Stimulated activated CD4-positive, alpha-beta T cell treated with anti-CD3 and anti-CD28 coated beads, Interleukin-4, amount 100 ng/mL, for 1 hour (primary cell): ENCODE measurements around the gene BAIAP2L2.

Source experiments
- DNase-seq: peaks from one replicate; pipeline ENCODE4 v3.0.0-alpha.2; 2020

Gene BAIAP2L2

DNA sequence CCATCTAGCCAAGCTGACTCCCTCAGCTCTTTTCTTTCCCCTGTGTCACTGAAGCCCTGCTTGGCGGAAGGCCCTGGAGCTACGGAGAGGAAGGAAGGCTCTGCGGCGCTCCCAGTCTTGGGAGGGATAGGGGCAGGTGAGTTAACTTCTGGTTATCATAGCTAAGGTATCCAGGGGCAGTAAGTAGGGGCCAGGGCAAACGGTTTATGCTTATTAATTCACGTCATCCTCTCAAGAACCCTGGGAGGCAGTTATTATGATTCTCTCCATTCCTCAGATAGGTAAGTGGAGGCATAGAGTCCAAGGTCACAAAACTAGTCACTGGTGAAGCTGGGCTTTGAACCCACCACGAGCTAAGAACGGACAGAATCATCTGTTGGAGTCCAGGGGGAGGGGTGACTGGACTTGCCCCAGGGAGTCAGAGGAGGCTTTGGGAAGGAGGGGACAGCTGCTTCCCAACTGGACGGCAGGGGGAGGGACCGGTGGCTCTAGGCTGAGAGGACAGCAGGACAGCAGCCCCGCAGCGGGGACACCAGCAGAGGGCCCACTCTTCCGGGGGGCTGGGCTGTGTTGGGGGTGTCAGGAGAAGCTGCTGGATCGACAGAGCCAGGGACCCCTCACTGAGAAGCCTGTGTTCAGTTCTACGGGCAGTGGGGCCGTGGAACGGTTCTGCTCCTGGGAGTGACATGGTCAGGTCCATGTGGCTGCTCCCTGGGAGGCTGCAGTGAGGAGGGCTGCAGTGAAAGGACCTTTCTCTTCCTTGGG is 3.5 kb downstream of the BAIAP2L2 start:
- no peak for DNase-seq

DNA sequence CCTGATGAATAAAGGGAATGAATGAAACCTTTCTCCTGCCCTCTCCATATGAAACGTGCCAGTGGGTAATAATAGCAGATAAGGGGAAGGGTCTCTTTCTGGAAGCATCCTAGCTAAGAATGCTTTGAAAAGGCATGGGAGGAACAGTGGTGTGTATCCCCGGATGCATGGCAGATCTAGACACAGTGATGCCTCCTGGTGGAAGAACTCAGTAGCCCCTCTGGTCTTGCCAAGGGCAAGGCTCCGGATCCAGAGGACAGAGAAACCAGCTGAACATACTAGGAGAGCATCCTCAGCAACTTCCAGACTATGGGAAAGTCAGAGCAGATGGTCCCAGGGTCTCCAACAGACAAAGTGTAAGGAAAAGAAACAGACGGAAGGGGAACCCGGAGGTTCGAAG is 6.4 kb downstream of the BAIAP2L2 start:
- DNase-seq, result no peak

DNA sequence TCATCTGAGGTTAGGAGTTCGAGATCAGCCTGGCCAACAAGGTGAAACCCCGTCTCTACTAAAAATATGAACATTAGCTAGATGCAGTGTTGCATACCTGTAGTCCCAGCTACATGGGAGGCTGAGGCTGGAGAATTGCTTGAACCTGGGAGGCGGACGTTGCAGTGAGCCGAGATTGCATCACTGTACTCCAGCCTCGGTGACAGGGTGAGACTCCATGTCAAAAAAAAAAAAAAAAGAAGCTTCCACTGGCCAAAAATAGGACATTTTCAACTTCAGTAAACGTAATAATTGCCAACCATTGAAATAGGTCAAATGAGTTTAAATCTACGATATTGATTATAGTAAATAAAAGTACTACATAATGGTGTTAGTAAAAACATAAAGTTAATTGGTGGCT is 6.8 kb downstream of the BAIAP2L2 start:
- DNase-seq, result no peak

DNA sequence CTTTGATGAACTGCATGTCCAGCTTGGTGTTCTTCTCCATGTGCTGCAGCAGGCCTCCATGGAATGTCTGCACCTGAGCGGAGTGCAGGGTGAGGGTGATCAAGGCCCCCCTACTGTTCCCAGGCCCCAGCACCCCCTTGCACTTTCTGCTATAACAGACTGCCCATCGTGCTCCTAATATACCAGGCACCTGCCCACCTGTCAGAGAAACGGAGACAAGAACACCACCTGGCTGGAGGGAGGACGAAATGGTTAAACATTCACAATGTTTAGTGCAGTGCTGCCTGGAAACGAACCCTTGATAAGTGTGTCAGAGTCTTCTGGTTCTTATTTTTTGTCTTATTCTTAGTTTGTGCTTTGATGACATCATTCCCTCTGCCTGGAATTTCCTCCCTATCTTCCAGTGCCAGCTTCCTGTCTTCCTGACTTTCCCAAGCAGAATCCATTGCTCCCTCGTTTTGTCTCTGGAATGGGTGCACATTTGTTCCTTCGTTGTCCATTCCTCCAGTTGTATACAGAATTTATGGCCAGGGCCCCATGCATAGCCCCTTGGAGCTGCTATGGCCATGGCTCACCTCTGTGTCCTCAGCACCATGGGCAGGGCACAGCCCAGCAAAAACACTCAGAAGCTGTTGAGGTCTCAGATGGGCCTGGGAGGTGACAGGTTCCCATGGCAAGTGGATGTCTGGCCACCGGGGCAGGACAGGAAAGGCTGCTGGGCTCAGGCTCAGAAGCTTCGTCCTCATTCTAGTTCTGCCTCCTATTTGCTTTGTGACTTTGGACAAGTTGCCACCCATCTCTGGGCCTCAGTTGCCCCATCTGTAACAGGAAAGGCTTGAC is 11.9 kb downstream of the BAIAP2L2 start:
- DNase-seq, result no peak

GRCh38 chr22:38097557-38098409 is 12.7 kb downstream of the BAIAP2L2 start:
- no peak for DNase-seq

DNA sequence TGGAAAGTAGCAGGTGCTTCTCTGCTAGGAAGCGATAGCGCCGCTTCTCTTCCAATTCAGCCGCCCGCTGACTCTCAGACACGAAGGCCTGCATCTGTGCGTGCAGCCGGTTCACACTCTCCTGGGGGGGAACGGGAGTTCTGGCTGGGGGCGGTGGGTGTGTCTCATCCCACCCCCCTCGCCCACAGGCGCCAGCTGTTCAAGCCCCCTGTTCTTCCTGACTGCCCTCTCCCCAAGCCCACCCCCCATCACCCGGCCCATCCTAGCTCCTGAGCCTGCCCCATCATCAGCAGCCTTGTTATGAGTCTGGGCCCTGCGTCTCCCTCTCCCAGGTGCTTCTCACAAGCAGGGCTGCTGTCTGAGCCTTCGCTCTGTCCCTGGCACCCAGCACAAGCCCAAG is 13.4 kb downstream of the BAIAP2L2 start:
- DNase-seq, result no peak

DNA sequence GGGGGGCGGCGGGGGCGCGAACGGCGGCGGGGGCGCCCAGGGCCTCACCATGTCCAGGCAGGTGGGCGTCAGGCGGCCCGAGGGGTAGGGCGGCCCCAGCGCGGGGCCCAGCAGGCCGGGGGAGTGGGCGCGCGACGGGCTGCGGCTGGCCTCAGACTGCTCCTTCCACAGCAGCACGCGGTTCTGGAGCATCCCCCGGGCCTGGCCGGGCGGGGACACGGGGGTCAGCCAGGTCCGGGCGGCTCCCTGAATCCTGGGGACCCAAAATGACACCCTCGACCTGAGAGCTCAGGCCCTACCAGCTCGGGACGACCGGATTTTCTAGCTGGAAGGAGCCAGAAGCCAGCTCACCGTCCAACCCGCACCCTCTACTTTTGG is 21.0 kb downstream of the BAIAP2L2 start:
- DNase-seq, result no peak

- no peak for DNase-seq
Measured at GRCh38 chr22:38088629-38089473, 21.6 kb downstream of the BAIAP2L2 start.

DNA sequence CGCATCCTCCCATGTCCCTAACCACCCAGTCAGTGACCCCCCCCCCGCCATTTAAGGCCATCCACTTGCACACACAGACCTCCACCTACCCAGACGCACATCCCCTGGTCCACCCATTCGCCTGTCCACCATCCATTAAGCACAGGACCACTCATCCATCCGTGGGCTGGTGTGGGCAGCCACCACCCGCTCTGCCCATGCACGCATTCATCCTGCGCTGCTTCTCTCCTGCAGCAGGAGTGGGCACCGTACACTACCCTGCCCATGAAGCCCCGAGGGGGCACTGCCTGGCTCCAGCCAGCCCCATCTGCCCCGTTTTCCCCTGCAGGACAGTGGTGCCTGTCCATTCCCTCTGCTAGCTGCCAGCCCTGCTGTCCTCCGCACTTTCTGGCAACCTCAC is 22.6 kb downstream of the BAIAP2L2 start:
- no peak for DNase-seq

DNA sequence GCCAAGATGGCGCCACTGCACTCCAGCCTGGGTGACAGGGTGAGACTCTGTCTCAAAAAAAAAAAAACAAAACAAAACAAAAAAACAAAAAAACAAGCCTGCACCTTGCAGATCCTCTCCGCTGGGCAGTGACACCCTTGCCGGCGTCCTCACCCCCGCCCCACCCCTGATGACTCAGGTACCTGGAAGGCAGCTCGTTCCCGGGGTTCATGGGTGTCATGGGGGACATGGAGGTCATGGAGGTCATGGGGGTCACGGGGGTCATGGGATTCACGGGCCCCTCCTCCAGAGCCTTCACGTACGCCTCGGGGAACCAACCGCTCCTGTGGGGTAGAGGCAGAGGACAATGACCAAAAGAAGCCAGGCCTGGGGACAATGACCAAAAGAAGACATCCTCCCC is 23.5 kb downstream of the BAIAP2L2 start:
- no peak for DNase-seq

DNA sequence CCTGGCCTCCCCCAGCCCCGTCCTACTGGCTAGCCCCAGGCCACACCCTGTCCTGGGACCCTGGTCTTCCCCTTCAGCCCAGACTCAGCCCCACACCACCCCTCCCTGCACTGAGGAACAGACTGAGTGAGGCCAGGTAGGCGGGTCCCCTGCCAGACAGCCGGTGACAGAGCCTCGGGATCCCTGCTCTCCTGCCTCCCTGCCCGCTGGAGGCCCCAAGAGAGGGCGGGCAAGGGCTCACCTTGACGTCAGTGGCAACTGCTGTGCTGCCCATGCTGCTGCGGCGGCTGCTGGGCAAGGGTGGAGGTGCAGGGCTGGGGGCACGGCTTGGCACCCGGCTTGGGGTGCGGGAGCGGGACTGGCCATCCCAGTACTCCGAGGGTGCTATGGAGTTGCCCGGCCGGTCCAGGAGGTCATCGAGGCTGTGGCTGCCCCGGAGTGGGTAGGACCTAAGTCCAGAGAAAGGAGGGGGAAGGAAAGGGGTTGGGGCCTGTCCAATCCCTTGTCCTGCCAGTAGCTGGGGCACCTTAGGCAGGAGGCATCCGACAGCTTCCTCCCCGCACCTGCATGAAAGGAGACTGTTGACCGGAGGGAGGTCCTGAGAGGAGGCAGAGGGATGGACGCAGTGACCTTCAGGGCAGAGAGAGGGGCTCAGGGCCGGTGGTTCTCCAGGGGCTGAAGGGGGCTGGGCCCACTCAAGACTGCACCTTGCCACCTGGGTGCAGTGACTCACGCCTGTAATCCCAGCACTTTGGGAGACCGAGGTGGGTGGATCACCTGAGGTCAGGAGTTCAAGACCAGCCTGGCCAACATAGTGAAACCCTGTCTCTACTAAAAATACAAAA is 24.3 kb downstream of the BAIAP2L2 start:
- no peak for DNase-seq

DNA sequence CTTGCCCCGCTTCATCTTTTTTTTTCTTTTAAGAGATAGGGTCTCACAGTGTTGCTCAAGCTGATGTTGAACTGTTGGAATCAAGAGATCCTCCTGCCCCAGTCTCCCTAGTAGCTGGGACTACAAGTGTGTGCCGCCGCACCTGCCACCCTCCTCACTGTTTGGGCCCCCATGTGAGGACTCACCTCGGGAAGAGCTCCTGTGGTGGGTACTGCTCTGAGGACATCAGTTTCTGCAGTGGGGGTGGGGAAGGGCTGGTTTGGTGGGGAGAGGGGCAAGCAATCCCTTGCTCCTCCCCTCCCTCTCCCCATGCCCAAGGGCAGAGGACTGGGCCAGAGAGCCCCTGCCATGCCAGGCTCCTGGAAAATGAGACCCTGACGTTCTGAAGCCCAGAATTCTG is 25.0 kb downstream of the BAIAP2L2 start:
- no peak for DNase-seq

GRCh38 chr22:38085056-38085455 is 25.4 kb downstream of the BAIAP2L2 start:
- DNase-seq, result no peak

- DNase-seq, result no peak
Measured at GRCh38 chr22:38083931-38084631, 26.4 kb downstream of the BAIAP2L2 start, which contains the start of gene SLC16A8. TSS of gene SLC16A8 (minus strand) at chr22:38084184. CDS start at chr22:38082873, 1,311 bp downstream.

DNA sequence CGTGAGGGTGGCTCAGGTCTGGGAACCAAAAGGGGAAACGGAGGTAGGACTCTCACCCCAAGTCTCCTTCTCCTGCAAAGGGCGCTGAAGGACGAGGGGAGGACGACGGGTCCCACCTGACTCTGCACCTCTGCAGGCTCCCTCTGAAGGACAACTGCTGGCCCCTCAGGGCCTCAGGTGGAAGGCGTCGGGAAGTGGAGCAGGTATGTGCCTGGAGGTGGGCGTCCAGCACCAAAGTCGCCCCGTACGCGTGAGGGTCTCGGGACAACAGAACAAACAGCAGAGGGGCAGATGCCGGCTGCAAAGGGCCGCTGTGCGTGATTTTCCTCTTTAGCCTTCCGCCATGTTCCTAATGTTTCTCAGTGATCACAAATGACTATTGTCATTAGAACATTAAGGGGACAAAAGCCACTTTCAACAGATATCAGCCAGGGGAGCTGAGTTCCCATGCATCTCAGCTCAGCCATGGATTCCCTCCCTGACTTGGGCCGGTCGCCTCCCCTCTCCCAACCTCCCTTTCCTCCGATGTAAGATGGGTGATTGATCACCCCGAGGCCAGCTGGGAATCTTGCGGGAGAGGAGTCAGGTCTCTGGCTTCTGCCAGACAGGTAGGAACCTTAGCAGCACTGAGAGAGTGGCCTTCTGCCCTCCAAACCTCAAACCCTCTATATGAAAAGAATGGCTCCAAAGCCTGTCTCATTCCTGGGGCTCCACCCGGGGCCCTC is 27.3 kb downstream of the BAIAP2L2 start:
- DNase-seq, result no peak

GRCh38 chr22:38081941-38082828 is 28.3 kb downstream of the BAIAP2L2 start:
- DNase-seq, result no peak

- DNase-seq, result no peak
Measured at GRCh38 chr22:38081636-38081940, 28.9 kb downstream of the BAIAP2L2 start.

DNA sequence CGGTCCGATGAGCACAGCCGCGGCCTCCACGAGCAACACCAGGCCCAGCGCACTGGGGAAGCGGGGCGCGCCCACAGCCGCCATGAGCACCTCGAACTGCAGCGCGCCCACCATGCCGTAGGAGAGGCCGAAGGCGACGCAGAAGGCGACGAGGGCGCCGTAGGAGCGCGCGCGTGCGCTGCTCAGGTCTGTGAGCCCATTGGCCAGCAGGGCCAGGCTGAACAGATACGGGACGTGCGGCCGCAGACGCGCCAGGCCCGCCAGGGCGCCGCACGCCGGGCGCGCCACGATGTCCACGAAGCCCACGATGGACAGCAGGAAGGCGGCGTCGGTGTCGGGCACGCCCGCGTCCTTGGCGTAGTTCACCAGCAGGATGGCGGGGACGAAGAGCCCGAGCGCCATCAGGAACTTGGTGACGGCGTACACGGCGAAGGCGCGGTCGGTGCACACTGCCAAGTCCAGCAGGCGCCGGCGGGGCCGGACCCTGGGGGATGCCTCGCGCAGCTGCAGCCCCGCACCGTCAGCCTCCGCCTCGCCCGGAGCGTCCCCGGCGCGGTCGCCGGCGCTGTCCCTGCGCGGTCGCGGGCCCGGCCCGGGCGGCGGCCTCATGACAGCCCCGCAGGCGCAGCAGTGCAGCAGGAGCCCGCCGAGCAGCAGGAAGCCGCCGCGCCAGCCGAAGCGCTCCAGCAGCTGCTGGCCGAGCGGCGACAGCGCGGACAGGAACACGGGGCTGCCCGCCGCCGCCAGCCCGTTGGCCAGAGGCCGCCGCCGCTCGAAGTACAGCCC is 29.4 kb downstream of the BAIAP2L2 start:
- DNase-seq, result no peak
